Naive thymus-derived CD8-positive, alpha-beta T cell (primary cell): Measurements from ENCODE around the gene SPECC1L. TPM values are rescaled to one million over a fixed set of nuclear protein-coding genes. Genes with fewer than 3 reads are reported as not detected.
A peak's percentile ranks its signal among the peaks of the same experiment; 100 is the strongest.

Source experiments
- ATAC-seq, 2 donors: fragments of 150-1000 bp; cut with Tn5 transposase in 1 of 2; sonication (Bioruptor Pico), chemical (Tn5 transposase) in 1 of 2; 1 replicate in 1 of 2; 2 replicates in 1 of 2; pipeline ENCODE4 v1.10.0; 2021; ENCODE audit warnings: mild to moderate bottlenecking in 2 of 2, moderate library complexity in 2 of 2
- POLR2A ChIA-PET: fragments of 350-600 bp; sonication (Branson Sonifier 250); formaldehyde crosslinking; loops from one replicate; lab custom pipeline; 2021; ENCODE audit warnings: antibody characterized with exemption; lab: Charles Lee
- DNase-seq, 10 donors: peaks; one replicate each; pipeline versions ENCODE4 v3.0.0 to v3.0.0-alpha.2; 2020 to 2022
- H3K27ac Mint-ChIP-seq, 10 donors: one replicate each; pipeline ENCODE4 v1.8.0; 2020 to 2022; ENCODE audit warnings: mild to moderate bottlenecking in 10 of 10, mixed read lengths in 10 of 10, moderate library complexity in 4 of 10, inconsistent platforms in 1 of 10
- H3K27me3 Mint-ChIP-seq, 5 donors: one replicate each; pipeline ENCODE4 v1.8.0; 2021 to 2022; ENCODE audit warnings: mixed read lengths in 5 of 5
- H3K36me3 Mint-ChIP-seq, 3 donors: one replicate each; pipeline ENCODE4 v1.8.0; 2020 to 2022; ENCODE audit warnings: mixed read lengths in 3 of 3, mild to moderate bottlenecking in 2 of 3, inconsistent platforms in 1 of 3
- H3K4me1 Mint-ChIP-seq, 4 donors: one replicate each; pipeline ENCODE4 v1.8.0; 2021 to 2022; ENCODE audit warnings: mixed read lengths in 4 of 4
- H3K4me3 Mint-ChIP-seq, 10 donors: one replicate each; pipeline ENCODE4 v1.8.0; 2020 to 2022; ENCODE audit warnings: mild to moderate bottlenecking in 10 of 10, mixed read lengths in 10 of 10, moderate library complexity in 6 of 10, inconsistent platforms in 1 of 10
- H3K9me3 Mint-ChIP-seq, 9 donors: one replicate each; pipeline ENCODE4 v1.8.0; 2020 to 2022; ENCODE audit warnings: mixed read lengths in 9 of 9, mild to moderate bottlenecking in 3 of 9, inconsistent platforms in 1 of 9, moderate library complexity in 1 of 9
- polyA plus RNA-seq, 3 donors: library from polyadenylated mRNA; unstranded; fragments of 300-500 nt; fragmentation: Illumina TruSeq; gene quantifications; one replicate each; pipeline ENCODE4 v1.2.3, GENCODE V29; 2021
- total RNA-seq, 8 experiments: library from RNA in 2 of 8; stranded (reverse) in 2 of 8; gene quantifications; one replicate each; pipeline ENCODE4 v1.2.3 and lab custom pipeline; 2021 to 2026

SPECC1L gene
- total and polyA plus RNA-seq, 5 experiments from 2014 or later, result 6.6 to 71.4 (median 16.6) TPM

GRCh38 chr22:24401931-24402367 lies 131.3 kb downstream of the SPECC1L start:
- POLR2A ChIA-PET, result no interaction called here
- H3K27ac Mint-ChIP-seq, result peak overlapping the region in 1 of 10 donors; percentile 7
- H3K9me3 Mint-ChIP-seq, result no peaks in the 10 kb centered on the region
- H3K4me3 Mint-ChIP-seq, result no peak overlapping the region
- no peak for ATAC-seq
- no peak for DNase-seq
- H3K36me3 Mint-ChIP-seq, result peaks cover 0 to 66% (median 5%) of the 10 kb centered on the region in 3 donors
- peaks cover 12 to 36% (median 24%) of the 10 kb centered on the region in 4 donors for H3K4me1 Mint-ChIP-seq
- H3K27me3 Mint-ChIP-seq, result no peaks in the 10 kb centered on the region

GRCh38 chr22:24402460-24403192 lies 132.0 kb downstream of the SPECC1L start:
- no peak for ATAC-seq
- no peaks in the 10 kb centered on the region for H3K9me3 Mint-ChIP-seq

DNA sequence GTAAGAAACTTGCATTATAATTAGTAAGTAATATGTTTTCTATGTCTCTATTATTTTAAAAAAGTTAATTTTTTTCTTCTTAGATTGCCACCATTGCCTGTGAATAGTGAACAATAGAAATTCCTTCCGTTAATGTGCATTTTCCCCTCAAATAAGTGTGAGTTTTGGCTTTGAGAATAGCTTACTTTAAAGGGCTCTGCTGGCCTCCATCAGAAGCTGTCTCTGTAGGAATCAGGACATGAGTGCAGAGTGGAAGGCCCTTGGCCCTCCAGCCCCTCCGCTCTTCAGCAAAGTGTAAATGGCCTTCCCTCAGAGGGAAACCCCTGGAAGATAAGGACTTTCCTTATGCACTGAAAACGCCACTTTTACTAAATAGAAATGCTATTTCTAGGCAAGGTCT lies 132.7 kb downstream of the SPECC1L start:
- POLR2A ChIA-PET, result interaction anchor here (1.6 kb wide), 1 partner anchor 9 kb away, joined by 3 read pairs; no protein-coding TSS in a partner anchor
- ATAC-seq (no peak), DNase-seq (no peak)
- Mint-ChIP-seq H3K27me3 (no peaks in the 10 kb centered on the region), H3K36me3 (peaks cover 0 to 55% (median 5%) of the 10 kb centered on the region in 3 donors), H3K4me3 (no peak overlapping the region), H3K27ac (peak overlapping the region in 3 of 10 donors; percentile 38 to 80 (median 59)), H3K9me3 (no peaks in the 10 kb centered on the region), H3K4me1 (peaks cover 25 to 50% (median 38%) of the 10 kb centered on the region in 4 donors)

More at GRCh38 chr22:24402460-24403192, 132.0 kb downstream of the SPECC1L start:
- peaks cover 19 to 43% (median 31%) of the 10 kb centered on the region in 4 donors for H3K4me1 Mint-ChIP-seq
- POLR2A ChIA-PET, result interaction anchor here (1.6 kb wide), 1 partner anchor 9 kb away, joined by 3 read pairs; no protein-coding TSS in a partner anchor
- H3K27ac Mint-ChIP-seq, result peak overlapping the region in 3 of 10 donors; percentile 24 to 67 (median 59)
- no peaks in the 10 kb centered on the region for H3K27me3 Mint-ChIP-seq
- no peak for DNase-seq
- peak overlapping the region in 1 of 10 donors; percentile 9 for H3K4me3 Mint-ChIP-seq
- H3K36me3 Mint-ChIP-seq, result peaks cover 0 to 61% (median 5%) of the 10 kb centered on the region in 3 donors

DNA sequence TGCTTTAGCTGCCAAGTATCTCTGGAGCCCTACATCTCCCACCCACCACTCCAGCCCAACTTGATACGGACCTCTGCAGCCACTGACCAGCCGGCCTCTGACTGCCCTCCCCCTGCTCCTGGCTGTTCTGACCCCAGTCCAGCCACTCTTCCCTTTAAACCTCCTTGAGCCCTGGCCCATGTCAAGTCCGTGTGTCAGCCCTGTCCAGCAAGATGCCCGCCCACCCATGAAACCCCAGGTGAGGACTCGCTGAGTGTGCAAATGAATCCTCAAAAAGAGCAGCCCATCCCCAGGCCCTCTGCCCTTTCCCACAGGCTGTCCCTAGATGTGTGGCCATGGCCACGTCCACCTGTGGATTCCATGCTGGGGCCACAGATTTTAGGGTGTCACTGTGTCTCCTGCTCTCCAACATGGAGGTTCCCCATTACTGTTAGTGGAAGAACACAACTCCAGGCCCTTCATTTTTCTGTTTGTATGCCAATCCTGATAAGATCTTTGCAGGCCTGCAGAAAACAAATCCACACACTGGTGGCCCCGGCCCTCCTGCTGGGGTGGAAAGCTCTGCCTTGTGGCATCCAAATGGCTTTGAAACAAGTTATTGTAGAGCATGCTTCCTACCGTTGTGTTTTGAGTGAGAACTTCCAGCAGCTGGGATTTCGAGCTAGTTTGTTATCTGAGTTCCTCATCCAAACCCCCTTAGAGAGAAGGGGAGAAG lies 134.1 kb downstream of the SPECC1L start:
- peak overlapping the region in 3 of 10 donors; percentile 11 to 47 (median 22) for H3K27ac Mint-ChIP-seq
- H3K27me3 Mint-ChIP-seq, result no peaks in the 10 kb centered on the region
- H3K4me3 Mint-ChIP-seq, result no peak overlapping the region
- H3K36me3 Mint-ChIP-seq, result peaks cover 0 to 48% (median 5%) of the 10 kb centered on the region in 3 donors
- H3K4me1 Mint-ChIP-seq, result peaks cover 26 to 62% (median 48%) of the 10 kb centered on the region in 4 donors
- no peak for ATAC-seq
- POLR2A ChIA-PET, result no interaction called here
- H3K9me3 Mint-ChIP-seq, result no peaks in the 10 kb centered on the region
- no peak for DNase-seq

GRCh38 chr22:24405631-24406321 lies 135.1 kb downstream of the SPECC1L start:
- H3K27me3 Mint-ChIP-seq, result no peaks in the 10 kb centered on the region
- H3K27ac Mint-ChIP-seq, result peak overlapping the region in 8 of 10 donors; percentile 12 to 89 (median 46)
- POLR2A ChIA-PET, result no interaction called here
- no peaks in the 10 kb centered on the region for H3K9me3 Mint-ChIP-seq
- H3K4me1 Mint-ChIP-seq, result peaks cover 33 to 63% (median 57%) of the 10 kb centered on the region in 4 donors
- peaks cover 0 to 45% (median 5%) of the 10 kb centered on the region in 3 donors for H3K36me3 Mint-ChIP-seq
- DNase-seq, result no peak
- no peak for ATAC-seq
- H3K4me3 Mint-ChIP-seq, result no peak overlapping the region

- POLR2A ChIA-PET, result no interaction called here
- no peaks in the 10 kb centered on the region for H3K27me3 Mint-ChIP-seq
- H3K36me3 Mint-ChIP-seq, result peaks cover 0 to 36% (median 5%) of the 10 kb centered on the region in 3 donors
- no peak for ATAC-seq
- no peaks in the 10 kb centered on the region for H3K9me3 Mint-ChIP-seq
- peaks cover 31 to 59% (median 56%) of the 10 kb centered on the region in 4 donors for H3K4me1 Mint-ChIP-seq
- peak overlapping the region in 9 of 10 donors; percentile 44 to 89 (median 82) for H3K27ac Mint-ChIP-seq
- H3K4me3 Mint-ChIP-seq, result peak overlapping the region in 6 of 10 donors; percentile 19 to 71 (median 49)
- no peak for DNase-seq
Measured at GRCh38 chr22:24406322-24407277, 136.0 kb downstream of the SPECC1L start.

GRCh38 chr22:24407278-24407665 lies 136.6 kb downstream of the SPECC1L start:
- Mint-ChIP-seq H3K4me3 (peak overlapping the region in 6 of 10 donors; percentile 4 to 71 (median 49)), H3K27me3 (no peaks in the 10 kb centered on the region), H3K36me3 (peaks cover 0 to 33% (median 4%) of the 10 kb centered on the region in 3 donors), H3K9me3 (no peaks in the 10 kb centered on the region), H3K27ac (peak overlapping the region in 9 of 10 donors; percentile 52 to 89 (median 82)), H3K4me1 (peaks cover 31 to 59% (median 54%) of the 10 kb centered on the region in 4 donors)
- DNase-seq (no peak), ATAC-seq (peak; percentile 47 to 58)
- POLR2A ChIA-PET, result interaction anchor here (0.6 kb wide), 1 partner anchor 125 kb away, joined by 6 read pairs; no protein-coding TSS in a partner anchor

- POLR2A ChIA-PET, result interaction anchor here (0.6 kb wide), 1 partner anchor 125 kb away, joined by 6 read pairs; no protein-coding TSS in a partner anchor
- DNase-seq (no peak), ATAC-seq (no peak)
- H3K36me3 Mint-ChIP-seq, result peaks cover 0 to 33% (median 3%) of the 10 kb centered on the region in 3 donors
- H3K4me3 Mint-ChIP-seq, result peak overlapping the region in 6 of 10 donors; percentile 10 to 70 (median 44)
- H3K27ac Mint-ChIP-seq, result peak overlapping the region; percentile 29 to 89 (median 52)
- H3K27me3 Mint-ChIP-seq, result no peaks in the 10 kb centered on the region
- H3K9me3 Mint-ChIP-seq, result no peaks in the 10 kb centered on the region
- peaks cover 29 to 59% (median 52%) of the 10 kb centered on the region in 4 donors for H3K4me1 Mint-ChIP-seq
Measured at GRCh38 chr22:24407884-24408283, 137.3 kb downstream of the SPECC1L start.

- H3K9me3 Mint-ChIP-seq, result no peaks in the 10 kb centered on the region
- H3K36me3 Mint-ChIP-seq, result peaks cover 0 to 35% (median 2%) of the 10 kb centered on the region in 3 donors
- peak overlapping the region in 1 of 10 donors; percentile 39 for H3K4me3 Mint-ChIP-seq
- ATAC-seq (no peak), DNase-seq (no peak)
- H3K27me3 Mint-ChIP-seq, result no peaks in the 10 kb centered on the region
- H3K27ac Mint-ChIP-seq, result peak overlapping the region in 4 of 10 donors; percentile 54 to 89 (median 81)
- peaks cover 29 to 59% (median 52%) of the 10 kb centered on the region in 4 donors for H3K4me1 Mint-ChIP-seq
- POLR2A ChIA-PET, result interaction anchor here (0.6 to 2.3 kb wide), 2 partner anchors 9 to 19 kb away, joined by 3 to 12 read pairs; partner anchors contain the start of gene ADORA2A
Measured at GRCh38 chr22:24408630-24409029, 138.0 kb downstream of the SPECC1L start.

- Mint-ChIP-seq H3K36me3 (peaks cover 0 to 33% (median 1%) of the 10 kb centered on the region in 3 donors), H3K9me3 (no peaks in the 10 kb centered on the region), H3K27me3 (no peaks in the 10 kb centered on the region), H3K4me1 (peaks cover 32 to 54% (median 49%) of the 10 kb centered on the region in 4 donors), H3K4me3 (peak overlapping the region in 1 of 10 donors; percentile 33), H3K27ac (peak overlapping the region; percentile 29 to 91 (median 82))
- ATAC-seq (no peak), DNase-seq (no peak)
- POLR2A ChIA-PET, result interaction anchor here (2.3 kb wide), 1 partner anchor 18 kb away, joined by 12 read pairs; the partner anchor contains the start of gene ADORA2A
Measured at GRCh38 chr22:24409707-24410106, 139.1 kb downstream of the SPECC1L start.
